Measurements from ENCODE around the gene NTN1.

DNA sequence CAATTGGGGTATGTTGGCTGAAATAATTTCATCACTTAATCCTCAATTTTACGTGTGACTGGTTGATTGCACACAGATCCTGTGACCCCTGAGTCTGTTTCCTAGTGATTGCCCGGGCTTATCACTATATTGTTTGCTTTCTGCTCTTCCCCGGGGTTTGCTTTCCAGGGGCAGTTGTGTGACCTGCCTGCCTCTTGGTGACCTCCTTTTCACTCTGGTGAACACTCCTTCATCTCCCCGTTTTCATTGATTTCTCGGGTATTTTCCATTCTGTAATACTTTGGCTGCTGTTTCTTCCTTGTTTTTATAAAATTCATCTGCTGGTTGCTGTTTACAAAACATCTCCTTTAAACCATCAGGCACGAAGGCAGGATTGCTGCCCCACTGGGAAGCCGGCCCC, 36.0 kb downstream of the NTN1 start:
- TF ChIP-seq POLR2A (IDR thresholded peaks at IDR 0.05; ENCODE audit: low read depth, low read length) (no peak), CEBPB (IDR thresholded peaks at IDR 0.05; ENCODE audit: low read depth, low read length) (no peak)
- TF ChIP-seq, protein P1, sequence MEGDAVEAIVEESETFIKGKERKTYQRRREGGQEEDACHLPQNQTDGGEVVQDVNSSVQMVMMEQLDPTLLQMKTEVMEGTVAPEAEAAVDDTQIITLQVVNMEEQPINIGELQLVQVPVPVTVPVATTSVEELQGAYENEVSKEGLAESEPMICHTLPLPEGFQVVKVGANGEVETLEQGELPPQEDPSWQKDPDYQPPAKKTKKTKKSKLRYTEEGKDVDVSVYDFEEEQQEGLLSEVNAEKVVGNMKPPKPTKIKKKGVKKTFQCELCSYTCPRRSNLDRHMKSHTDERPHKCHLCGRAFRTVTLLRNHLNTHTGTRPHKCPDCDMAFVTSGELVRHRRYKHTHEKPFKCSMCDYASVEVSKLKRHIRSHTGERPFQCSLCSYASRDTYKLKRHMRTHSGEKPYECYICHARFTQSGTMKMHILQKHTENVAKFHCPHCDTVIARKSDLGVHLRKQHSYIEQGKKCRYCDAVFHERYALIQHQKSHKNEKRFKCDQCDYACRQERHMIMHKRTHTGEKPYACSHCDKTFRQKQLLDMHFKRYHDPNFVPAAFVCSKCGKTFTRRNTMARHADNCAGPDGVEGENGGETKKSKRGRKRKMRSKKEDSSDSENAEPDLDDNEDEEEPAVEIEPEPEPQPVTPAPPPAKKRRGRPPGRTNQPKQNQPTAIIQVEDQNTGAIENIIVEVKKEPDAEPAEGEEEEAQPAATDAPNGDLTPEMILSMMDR (conservative IDR thresholded peaks at IDR 0.05; ENCODE audit: low read depth, low read length): no peak
